ENCODE data around the gene SLC7A9. TPM values are rescaled to one million over a fixed set of nuclear protein-coding genes. Genes with fewer than 3 reads are reported as not detected.

Gene SLC7A9
- total and polyA plus RNA-seq, 2 of the 13 experiments (the other 11 are each of a cell fraction or from before 2014, with no cell fraction given) = 4.7 to 8.3 TPM

DNA sequence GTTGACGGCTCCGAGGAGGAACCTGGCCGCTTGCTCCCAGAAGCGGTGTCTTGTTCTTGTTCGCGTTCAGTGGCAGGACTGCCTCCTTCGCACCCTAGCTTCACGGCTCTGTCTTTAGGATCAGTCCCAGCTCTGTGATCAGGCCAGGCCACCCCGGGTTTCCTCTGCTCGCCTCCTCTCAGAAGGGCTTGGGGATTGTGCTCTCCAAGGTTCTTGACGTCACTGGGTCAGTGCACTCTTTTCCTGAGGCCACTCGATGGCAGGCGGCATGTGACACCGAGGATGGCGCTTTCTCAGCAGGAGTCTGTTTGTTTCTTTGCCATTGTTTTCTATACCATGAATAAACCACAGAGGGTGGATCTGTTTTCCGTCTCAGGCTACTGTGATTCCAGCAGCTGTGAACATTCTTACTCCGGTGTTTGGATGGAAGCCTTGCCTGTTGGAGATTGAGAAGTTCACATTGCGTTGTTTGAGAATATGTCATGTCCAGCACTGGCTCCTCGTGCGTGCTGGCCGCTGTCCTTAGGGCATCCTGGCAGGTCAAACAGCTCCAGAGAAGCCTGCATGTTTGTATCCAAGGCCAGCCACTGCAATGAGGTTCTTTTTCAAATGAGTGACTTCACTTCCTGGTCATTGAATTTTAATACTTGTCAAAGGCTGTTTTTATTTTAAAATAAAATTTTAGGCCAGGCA lies 44.5 kb downstream of the SLC7A9 start:
- H3K36me3 ChIP-seq (replicated peaks in 1 of 2; ENCODE audit: control insufficient read depth in 1 of 2, insufficient read depth in 2 of 2, low read length in 2 of 2) = no peaks in the 10 kb centered on the region
- H3K9me3 ChIP-seq (ENCODE audit: low read length) = no peaks in the 10 kb centered on the region
- no peaks in the 10 kb centered on the region for H3K27me3 ChIP-seq (ENCODE audit: control insufficient read depth in 1 of 2, insufficient read depth in 2 of 2, low read length in 2 of 2)
- FAIRE-seq = no peak
- 94% methylated on average over 20 of the region's 21 CpGs for WGBS (ENCODE audit: low lambda C conversion rate)
- H3K4me1 ChIP-seq (ENCODE audit: insufficient read depth, low read length) = peaks cover 17% of the 10 kb centered on the region
- no peak overlapping the region for H3K9ac ChIP-seq (ENCODE audit: insufficient read depth, low read depth, low read length)
- POLR2A ChIA-PET = no interaction called here
- H3K27ac ChIP-seq (ENCODE audit: extremely low read length, insufficient read depth, low read length) = no peak overlapping the region
- intact Hi-C loops (cut with micrococcal nuclease; ENCODE audit: unreplicated experiment) (no loop called here), in situ Hi-C loops (cut with HindIII; ENCODE audit: extremely low pct_ligation_motif_present, low pct_unique_long_range_greater_than_20kb) (no loop called here)
- CTCF ChIA-PET (ENCODE audit: low intra/inter-chr PET ratio, low total read pairs) = no interaction called here
- no peaks in the 10 kb centered on the region for H3K79me2 ChIP-seq (ENCODE audit: insufficient read depth, low read length)
- no peak overlapping the region for H3K4me3 ChIP-seq (replicated peaks in 1 of 3; ENCODE audit: insufficient read depth in 1 of 3, low read depth in 2 of 3, low read length in 3 of 3)
- H2AFZ ChIP-seq (ENCODE audit: low read length) = no peak overlapping the region
- H4K20me1 ChIP-seq (ENCODE audit: insufficient read depth, low read length) = no peaks in the 10 kb centered on the region
- H3K4me2 ChIP-seq (ENCODE audit: low read depth, low read length) = no peak overlapping the region
- DNase-seq (ENCODE audit: low spot score) = no peak
- ATAC-seq = no peak
- TF ChIP-seq ZFP62 (CRISPR knock-in tag; IDR thresholded peaks at IDR 0.05) = no peak
- TF ChIP-seq, protein P1, sequence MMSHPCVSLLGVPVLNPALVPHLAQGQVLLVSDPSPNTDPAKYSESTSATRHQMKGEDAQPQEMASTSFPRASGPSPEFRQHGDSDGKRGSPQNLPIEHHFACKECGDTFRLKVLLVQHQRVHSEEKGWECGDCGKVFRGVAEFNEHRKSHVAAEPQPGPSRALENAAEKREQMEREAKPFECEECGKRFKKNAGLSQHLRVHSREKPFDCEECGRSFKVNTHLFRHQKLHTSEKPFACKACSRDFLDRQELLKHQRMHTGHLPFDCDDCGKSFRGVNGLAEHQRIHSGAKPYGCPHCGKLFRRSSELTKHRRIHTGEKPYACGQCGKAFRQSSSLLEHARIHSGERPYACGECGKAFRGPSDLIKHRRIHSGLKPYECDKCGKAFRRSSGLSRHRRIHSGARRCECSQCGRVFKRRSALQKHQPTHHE (CRISPR knock-in tag; IDR thresholded peaks at IDR 0.05; ENCODE audit: borderline replicate concordance) = no peak
- TF ChIP-seq, protein P2, sequence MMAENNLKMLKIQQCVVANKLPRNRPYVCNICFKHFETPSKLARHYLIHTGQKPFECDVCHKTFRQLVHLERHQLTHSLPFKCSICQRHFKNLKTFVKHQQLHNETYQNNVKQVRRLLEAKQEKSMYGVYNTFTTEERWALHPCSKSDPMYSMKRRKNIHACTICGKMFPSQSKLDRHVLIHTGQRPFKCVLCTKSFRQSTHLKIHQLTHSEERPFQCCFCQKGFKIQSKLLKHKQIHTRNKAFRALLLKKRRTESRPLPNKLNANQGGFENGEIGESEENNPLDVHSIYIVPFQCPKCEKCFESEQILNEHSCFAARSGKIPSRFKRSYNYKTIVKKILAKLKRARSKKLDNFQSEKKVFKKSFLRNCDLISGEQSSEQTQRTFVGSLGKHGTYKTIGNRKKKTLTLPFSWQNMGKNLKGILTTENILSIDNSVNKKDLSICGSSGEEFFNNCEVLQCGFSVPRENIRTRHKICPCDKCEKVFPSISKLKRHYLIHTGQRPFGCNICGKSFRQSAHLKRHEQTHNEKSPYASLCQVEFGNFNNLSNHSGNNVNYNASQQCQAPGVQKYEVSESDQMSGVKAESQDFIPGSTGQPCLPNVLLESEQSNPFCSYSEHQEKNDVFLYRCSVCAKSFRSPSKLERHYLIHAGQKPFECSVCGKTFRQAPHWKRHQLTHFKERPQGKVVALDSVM (CRISPR knock-in tag; IDR thresholded peaks at IDR 0.05) = no peak
- no peak for TF ChIP-seq E2F5 (CRISPR knock-in tag; conservative IDR thresholded peaks at IDR 0.05)
- no peak for TF ChIP-seq RFX5 (IDR thresholded peaks at IDR 0.05; ENCODE audit: low read depth, low read length)
- no peak for TF ChIP-seq IRF2 (CRISPR knock-in tag; IDR thresholded peaks at IDR 0.05)
- no peak for TF ChIP-seq NR2C2 (CRISPR knock-in tag; IDR thresholded peaks at IDR 0.05; ENCODE audit: borderline replicate concordance)
- TF ChIP-seq NFE2 (CRISPR knock-in tag; IDR thresholded peaks at IDR 0.05) = no peak
- TF ChIP-seq AFF4 (CRISPR knock-in tag; IDR thresholded peaks at IDR 0.05) = no peak
- TF ChIP-seq ZNF773 (CRISPR knock-in tag; IDR thresholded peaks at IDR 0.05; ENCODE audit: borderline replicate concordance) = no peak
- no TSS peak for BruUV-seq (replicated peaks)
